Chondrocyte (in vitro differentiated cells): ENCODE measurements around the gene ATP8B4. TPM values are rescaled to one million over a fixed set of nuclear protein-coding genes. Genes with fewer than 3 reads are reported as not detected.

Experiments used
- DNase-seq: peaks from one replicate; pipeline ENCODE4 v3.0.0; 2021; ENCODE audit warnings: mixed read lengths, low spot score
- H3K27ac Mint-ChIP-seq: one replicate; pipeline ENCODE4 v1.8.0; 2021; ENCODE audit warnings: mild to moderate bottlenecking, moderate library complexity, mixed read lengths; ENCODE audit not compliant: unreplicated experiment
- H3K27me3 Mint-ChIP-seq: 2 replicates; pipeline ENCODE4 v1.8.0; 2021; ENCODE audit warnings: low read depth, mixed read lengths
- H3K36me3 Mint-ChIP-seq: 2 replicates; pipeline ENCODE4 v1.8.0; 2021; ENCODE audit warnings: low read depth, mixed read lengths
- H3K4me1 Mint-ChIP-seq: 2 replicates; pipeline ENCODE4 v1.8.0; 2021; ENCODE audit warnings: low read depth, mild to moderate bottlenecking, mixed read lengths
- H3K4me3 Mint-ChIP-seq: one replicate; pipeline ENCODE4 v1.8.0; 2021; ENCODE audit warnings: mild to moderate bottlenecking, moderate library complexity, mixed read lengths; ENCODE audit not compliant: unreplicated experiment
- H3K9me3 Mint-ChIP-seq: 2 replicates; pipeline ENCODE4 v1.8.0; 2021; ENCODE audit warnings: low read depth, mixed read lengths
- total RNA-seq: library from RNA; stranded (reverse); gene quantifications from 3 replicates; pipeline ENCODE4 v1.2.1, GENCODE V29; 2021
- TF ChIP-seq, protein P1 (sequence below): fragments of 200-600 bp; sonication (generic); IDR thresholded peaks from 2 replicates; pipeline ENCODE4 v1.5.0; 2021; ENCODE audit warnings: antibody characterized with exemption, mild to moderate bottlenecking, moderate library complexity

Gene ATP8B4
- total RNA-seq, 1 donor from 2014 or later: not detected

DNA sequence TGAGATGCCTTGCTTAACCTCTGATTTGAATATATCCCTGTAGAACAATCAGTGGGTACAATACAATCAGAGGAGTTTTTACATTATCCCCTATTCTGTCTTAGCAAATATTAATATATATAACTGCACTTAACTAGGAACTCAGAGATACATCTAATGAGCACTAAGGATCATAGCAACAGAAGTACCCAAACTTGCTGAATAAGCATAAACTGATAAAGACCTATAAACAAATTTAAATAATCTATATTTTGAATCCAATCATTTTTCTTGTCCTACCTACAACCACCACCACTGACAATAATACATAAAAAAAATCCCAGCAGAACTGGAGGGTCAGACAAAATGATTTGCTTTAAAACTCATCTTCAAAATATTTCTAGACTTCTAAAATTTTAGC is 106.2 kb downstream of the ATP8B4 start:
- no peak for DNase-seq
- Mint-ChIP-seq H3K4me1 (no peaks in the 10 kb centered on the region), H3K9me3 (no peaks in the 10 kb centered on the region), H3K27ac (no peak overlapping the region), H3K27me3 (peaks cover 22% of the 10 kb centered on the region), H3K36me3 (no peaks in the 10 kb centered on the region), H3K4me3 (no peak overlapping the region)
- TF ChIP-seq, protein P1, sequence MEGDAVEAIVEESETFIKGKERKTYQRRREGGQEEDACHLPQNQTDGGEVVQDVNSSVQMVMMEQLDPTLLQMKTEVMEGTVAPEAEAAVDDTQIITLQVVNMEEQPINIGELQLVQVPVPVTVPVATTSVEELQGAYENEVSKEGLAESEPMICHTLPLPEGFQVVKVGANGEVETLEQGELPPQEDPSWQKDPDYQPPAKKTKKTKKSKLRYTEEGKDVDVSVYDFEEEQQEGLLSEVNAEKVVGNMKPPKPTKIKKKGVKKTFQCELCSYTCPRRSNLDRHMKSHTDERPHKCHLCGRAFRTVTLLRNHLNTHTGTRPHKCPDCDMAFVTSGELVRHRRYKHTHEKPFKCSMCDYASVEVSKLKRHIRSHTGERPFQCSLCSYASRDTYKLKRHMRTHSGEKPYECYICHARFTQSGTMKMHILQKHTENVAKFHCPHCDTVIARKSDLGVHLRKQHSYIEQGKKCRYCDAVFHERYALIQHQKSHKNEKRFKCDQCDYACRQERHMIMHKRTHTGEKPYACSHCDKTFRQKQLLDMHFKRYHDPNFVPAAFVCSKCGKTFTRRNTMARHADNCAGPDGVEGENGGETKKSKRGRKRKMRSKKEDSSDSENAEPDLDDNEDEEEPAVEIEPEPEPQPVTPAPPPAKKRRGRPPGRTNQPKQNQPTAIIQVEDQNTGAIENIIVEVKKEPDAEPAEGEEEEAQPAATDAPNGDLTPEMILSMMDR: no peak

DNA sequence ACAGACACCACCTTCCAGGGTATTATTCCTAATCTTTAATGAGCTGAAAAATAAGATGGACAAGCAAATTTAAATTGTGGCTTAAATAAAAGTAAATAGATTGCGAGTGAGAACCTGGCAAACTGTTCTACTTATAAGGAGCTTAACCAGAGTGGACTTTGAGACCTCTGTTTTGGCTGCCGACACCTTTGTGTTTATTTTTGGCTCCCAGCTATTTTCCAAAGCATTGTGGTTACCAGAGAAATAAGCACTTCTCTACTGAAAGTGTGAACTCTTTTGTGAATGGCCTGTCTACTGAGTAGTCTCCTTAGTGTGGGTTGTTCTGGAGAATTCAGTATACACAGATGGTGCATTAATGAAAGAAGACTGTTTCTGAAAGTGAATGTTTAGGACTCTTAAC is 109.4 kb downstream of the ATP8B4 start:
- H3K4me1 Mint-ChIP-seq: no peaks in the 10 kb centered on the region
- H3K36me3 Mint-ChIP-seq: no peaks in the 10 kb centered on the region
- peaks cover 22% of the 10 kb centered on the region for H3K27me3 Mint-ChIP-seq
- no peak overlapping the region for H3K4me3 Mint-ChIP-seq
- TF ChIP-seq, protein P1: no peak
- H3K9me3 Mint-ChIP-seq: no peaks in the 10 kb centered on the region
- no peak for DNase-seq
- no peak overlapping the region for H3K27ac Mint-ChIP-seq

DNA sequence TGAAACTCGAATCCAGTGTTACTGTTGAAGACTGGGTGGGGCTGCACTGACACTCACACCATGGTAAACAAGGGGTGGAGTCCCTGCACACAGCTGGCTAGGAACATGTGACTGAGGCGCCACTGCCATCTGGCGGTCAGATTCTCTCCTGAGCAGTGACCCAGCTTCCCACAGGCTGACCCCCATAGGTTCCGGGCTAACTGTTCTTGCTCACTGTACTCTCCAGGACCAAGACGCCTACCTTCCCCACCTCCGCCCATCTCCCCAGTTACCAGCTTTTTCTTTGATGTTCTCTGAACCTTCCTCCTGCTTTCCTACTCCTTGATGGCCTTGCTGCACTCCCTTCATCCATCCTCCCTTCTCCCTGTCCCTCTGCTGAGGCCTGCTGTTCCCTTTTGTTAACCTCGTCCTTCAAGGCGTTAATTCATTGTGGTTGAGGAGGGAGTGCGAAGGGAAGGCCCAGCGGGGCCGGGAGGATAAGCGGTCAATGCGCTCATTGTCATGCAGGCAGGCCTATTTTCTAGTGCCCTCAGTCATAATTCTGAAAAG is 115.2 kb downstream of the ATP8B4 start:
- Mint-ChIP-seq H3K27ac (no peak overlapping the region), H3K9me3 (no peaks in the 10 kb centered on the region), H3K36me3 (no peaks in the 10 kb centered on the region), H3K27me3 (peaks cover 12% of the 10 kb centered on the region), H3K4me1 (peaks cover 4% of the 10 kb centered on the region), H3K4me3 (no peak overlapping the region)
- TF ChIP-seq, protein P1: peak; percentile 85
- no peak for DNase-seq

DNA sequence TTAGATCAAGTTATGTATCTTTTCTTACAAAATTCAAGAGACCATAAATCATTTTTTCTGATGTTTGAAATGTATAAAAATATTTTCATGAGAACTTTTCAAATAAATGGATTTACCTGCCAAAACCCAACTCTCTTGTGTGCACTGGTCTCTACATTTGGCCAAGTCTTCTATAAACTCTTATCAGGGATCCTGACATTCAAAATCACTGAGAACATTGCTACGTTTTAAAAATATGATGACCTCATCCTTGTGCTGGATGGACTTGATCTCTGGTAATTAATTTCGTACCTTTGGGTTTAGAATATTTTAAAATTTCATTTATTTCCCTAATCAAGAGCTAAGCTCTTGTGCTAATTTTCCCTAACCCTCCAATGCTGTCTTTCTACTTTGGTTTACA is 127.4 kb downstream of the ATP8B4 start:
- DNase-seq: no peak
- no peak overlapping the region for H3K4me3 Mint-ChIP-seq
- H3K4me1 Mint-ChIP-seq: no peaks in the 10 kb centered on the region
- no peaks in the 10 kb centered on the region for H3K9me3 Mint-ChIP-seq
- no peaks in the 10 kb centered on the region for H3K36me3 Mint-ChIP-seq
- H3K27me3 Mint-ChIP-seq: peaks cover 17% of the 10 kb centered on the region
- TF ChIP-seq, protein P1: no peak
- H3K27ac Mint-ChIP-seq: no peak overlapping the region

DNA sequence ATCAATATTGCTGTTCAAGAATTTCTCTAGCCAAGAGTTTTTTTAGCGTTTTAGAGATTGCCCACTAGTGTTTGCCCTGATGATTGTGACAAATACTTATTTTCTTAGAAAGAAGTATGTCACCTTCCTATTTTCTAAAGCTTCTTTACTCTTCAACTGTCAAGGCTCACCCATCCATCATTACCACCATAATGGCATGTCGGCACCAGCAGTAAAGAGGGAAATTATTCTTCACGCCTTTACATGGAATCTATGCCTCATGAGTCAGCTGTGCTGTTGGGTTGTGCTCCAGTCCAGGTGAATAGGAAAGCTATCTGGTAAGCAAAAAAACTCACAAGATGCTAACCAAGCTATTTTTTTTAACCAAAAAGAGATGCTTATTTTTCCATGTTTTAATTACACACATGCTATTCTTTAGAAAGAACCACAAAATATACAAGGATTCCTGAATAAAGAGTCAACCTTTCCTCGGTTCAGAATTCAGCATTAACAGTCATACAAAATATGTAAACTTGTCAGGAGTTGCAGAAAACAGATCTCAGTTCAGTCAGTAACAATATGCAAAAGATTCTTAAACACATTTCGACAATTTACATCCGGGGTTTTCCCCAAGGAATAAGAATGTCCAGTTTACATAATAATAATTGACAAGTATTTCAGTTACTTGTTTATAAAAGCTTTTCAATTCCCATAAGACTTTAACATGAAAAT is 128.0 kb downstream of the ATP8B4 start:
- Mint-ChIP-seq H3K36me3 (no peaks in the 10 kb centered on the region), H3K27me3 (peaks cover 16% of the 10 kb centered on the region), H3K4me1 (no peaks in the 10 kb centered on the region), H3K27ac (no peak overlapping the region), H3K9me3 (no peaks in the 10 kb centered on the region), H3K4me3 (no peak overlapping the region)
- TF ChIP-seq, protein P1: no peak
- DNase-seq: no peak
